HCT116 (cell line): ENCODE measurements around the gene PLCE1.

Source experiments
- CTCF ChIP-seq, 3 experiments: fragments of 200-600 bp in 1 of 3; sonication (generic) in 1 of 3; IDR thresholded peaks in 2 of 3; conservative IDR thresholded peaks in 1 of 3; 2 replicates each; pipeline ENCODE4 v1.5.1; 2012 to 2017; ENCODE audit warnings: low read depth in 2 of 3, low read length in 2 of 3, antibody characterized with exemption in 1 of 3, borderline replicate concordance in 1 of 3, control low read depth in 1 of 3, mild to moderate bottlenecking in 1 of 3, mixed read lengths in 1 of 3, mixed run types in 1 of 3, moderate library complexity in 1 of 3; ENCODE audit not compliant: insufficient read depth in 1 of 3
- EZH2 ChIP-seq: fragments of 200-600 bp; sonication (generic); IDR thresholded peaks from 2 replicates; pipeline ENCODE4 v1.6.1; 2017; ENCODE audit warnings: antibody characterized with exemption, mixed run types
- POLR2A ChIP-seq: IDR thresholded peaks from 2 replicates; pipeline ENCODE4 v1.7.0; 2011; ENCODE audit warnings: borderline replicate concordance; ENCODE audit not compliant: insufficient read depth, insufficient read length; ENCODE audit errors: extremely low read depth
- ZFX ChIP-seq: fragments of 450-650 bp; IDR thresholded peaks from 2 replicates; pipeline ENCODE4 v1.6.1; 2017
- TF ChIP-seq, protein P1 (sequence below): IDR thresholded peaks from 2 replicates; pipeline ENCODE4 v1.6.1; 2012; ENCODE audit warnings: low read depth

DNA sequence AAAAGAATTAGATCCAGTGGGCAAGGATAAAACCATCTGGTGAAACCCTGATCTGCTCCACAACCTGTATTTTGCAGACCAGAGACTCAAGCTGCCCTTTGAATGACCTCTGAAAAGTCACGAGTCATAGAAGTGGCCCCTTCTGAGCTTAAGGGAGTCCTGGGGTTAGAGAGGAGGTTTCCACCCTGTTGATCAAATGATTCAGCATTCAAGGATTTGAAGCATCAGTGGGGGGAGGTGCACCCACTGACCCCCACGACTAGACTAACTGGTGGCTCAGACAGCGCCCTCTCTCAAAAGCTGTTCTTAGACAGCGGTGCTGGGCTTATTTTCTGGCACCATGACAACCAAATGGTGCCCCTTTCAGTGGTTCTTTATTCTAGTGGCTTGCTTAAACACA is 44.3 kb downstream of the PLCE1 start:
- no peak for TF ChIP-seq POLR2A
- no peak for TF ChIP-seq CTCF (IDR thresholded peaks at IDR 0.05 in 2 of 3, conservative IDR thresholded peaks at IDR 0.05 in 1 of 3; ENCODE audit: borderline replicate concordance in 1 of 3, insufficient read depth in 1 of 3, low read depth in 2 of 3, low read length in 2 of 3)
- no peak for TF ChIP-seq EZH2
- TF ChIP-seq ZFX, result no peak
- TF ChIP-seq, protein P1, sequence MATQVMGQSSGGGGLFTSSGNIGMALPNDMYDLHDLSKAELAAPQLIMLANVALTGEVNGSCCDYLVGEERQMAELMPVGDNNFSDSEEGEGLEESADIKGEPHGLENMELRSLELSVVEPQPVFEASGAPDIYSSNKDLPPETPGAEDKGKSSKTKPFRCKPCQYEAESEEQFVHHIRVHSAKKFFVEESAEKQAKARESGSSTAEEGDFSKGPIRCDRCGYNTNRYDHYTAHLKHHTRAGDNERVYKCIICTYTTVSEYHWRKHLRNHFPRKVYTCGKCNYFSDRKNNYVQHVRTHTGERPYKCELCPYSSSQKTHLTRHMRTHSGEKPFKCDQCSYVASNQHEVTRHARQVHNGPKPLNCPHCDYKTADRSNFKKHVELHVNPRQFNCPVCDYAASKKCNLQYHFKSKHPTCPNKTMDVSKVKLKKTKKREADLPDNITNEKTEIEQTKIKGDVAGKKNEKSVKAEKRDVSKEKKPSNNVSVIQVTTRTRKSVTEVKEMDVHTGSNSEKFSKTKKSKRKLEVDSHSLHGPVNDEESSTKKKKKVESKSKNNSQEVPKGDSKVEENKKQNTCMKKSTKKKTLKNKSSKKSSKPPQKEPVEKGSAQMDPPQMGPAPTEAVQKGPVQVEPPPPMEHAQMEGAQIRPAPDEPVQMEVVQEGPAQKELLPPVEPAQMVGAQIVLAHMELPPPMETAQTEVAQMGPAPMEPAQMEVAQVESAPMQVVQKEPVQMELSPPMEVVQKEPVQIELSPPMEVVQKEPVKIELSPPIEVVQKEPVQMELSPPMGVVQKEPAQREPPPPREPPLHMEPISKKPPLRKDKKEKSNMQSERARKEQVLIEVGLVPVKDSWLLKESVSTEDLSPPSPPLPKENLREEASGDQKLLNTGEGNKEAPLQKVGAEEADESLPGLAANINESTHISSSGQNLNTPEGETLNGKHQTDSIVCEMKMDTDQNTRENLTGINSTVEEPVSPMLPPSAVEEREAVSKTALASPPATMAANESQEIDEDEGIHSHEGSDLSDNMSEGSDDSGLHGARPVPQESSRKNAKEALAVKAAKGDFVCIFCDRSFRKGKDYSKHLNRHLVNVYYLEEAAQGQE, result no peak
